ENCODE data around the gene PHEX. TPM values are rescaled to one million over a fixed set of nuclear protein-coding genes. Genes with fewer than 3 reads are reported as not detected.
A peak's percentile ranks its signal among the peaks of the same experiment; 100 is the strongest.

The PHEX gene
- total and polyA plus RNA-seq, 7 donors: 0.16 to 0.83 (median 0.71) TPM; not detected in 2

- H3K36me3 ChIP-seq: peaks cover 0 to 16% (median 1%) of the 10 kb centered on the region in 4 donors
- intact Hi-C loops (cut with DNase I): no loop called here
- no peak overlapping the region for H3K4me3 ChIP-seq
Measured at GRCh38 chrX:21991504-21991903, 40.6 kb upstream of the PHEX start.

GRCh38 chrX:21993265-21993664, 38.9 kb upstream of the PHEX start:
- DNase-seq: peak; percentile 72
- H3K27ac ChIP-seq: peak overlapping the region in 1 of 4 donors; percentile 27
- TF ChIP-seq POLR2AphosphoS5 (IDR thresholded peaks at IDR 0.05) (no peak), EP300 (IDR thresholded peaks at IDR 0.05) (no peak), POLR2A (IDR thresholded peaks at IDR 0.05) (no peak)
- TF ChIP-seq, protein P1, sequence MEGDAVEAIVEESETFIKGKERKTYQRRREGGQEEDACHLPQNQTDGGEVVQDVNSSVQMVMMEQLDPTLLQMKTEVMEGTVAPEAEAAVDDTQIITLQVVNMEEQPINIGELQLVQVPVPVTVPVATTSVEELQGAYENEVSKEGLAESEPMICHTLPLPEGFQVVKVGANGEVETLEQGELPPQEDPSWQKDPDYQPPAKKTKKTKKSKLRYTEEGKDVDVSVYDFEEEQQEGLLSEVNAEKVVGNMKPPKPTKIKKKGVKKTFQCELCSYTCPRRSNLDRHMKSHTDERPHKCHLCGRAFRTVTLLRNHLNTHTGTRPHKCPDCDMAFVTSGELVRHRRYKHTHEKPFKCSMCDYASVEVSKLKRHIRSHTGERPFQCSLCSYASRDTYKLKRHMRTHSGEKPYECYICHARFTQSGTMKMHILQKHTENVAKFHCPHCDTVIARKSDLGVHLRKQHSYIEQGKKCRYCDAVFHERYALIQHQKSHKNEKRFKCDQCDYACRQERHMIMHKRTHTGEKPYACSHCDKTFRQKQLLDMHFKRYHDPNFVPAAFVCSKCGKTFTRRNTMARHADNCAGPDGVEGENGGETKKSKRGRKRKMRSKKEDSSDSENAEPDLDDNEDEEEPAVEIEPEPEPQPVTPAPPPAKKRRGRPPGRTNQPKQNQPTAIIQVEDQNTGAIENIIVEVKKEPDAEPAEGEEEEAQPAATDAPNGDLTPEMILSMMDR (IDR thresholded peaks at IDR 0.05): no peak
- H3K4me1 ChIP-seq: no peaks in the 10 kb centered on the region
- H3K36me3 ChIP-seq: peaks cover 0 to 16% (median 0%) of the 10 kb centered on the region in 4 donors
- intact Hi-C loops (cut with DNase I): no loop called here
- H3K9me3 ChIP-seq: no peaks in the 10 kb centered on the region
- H3K4me3 ChIP-seq: no peak overlapping the region
- no peaks in the 10 kb centered on the region for H3K27me3 ChIP-seq
- WGBS, 2 donors: 63 to 90% methylated on average over 8 of the region's 8 CpGs

More at GRCh38 chrX:21991504-21991903, 40.6 kb upstream of the PHEX start:
- TF ChIP-seq EP300 (IDR thresholded peaks at IDR 0.05) (no peak), POLR2AphosphoS5 (IDR thresholded peaks at IDR 0.05) (no peak), POLR2A (IDR thresholded peaks at IDR 0.05) (no peak)
- TF ChIP-seq, protein P1 (IDR thresholded peaks at IDR 0.05): no peak
- H3K27me3 ChIP-seq: no peaks in the 10 kb centered on the region
- H3K27ac ChIP-seq: no peak overlapping the region
- no peaks in the 10 kb centered on the region for H3K4me1 ChIP-seq
- DNase-seq: no peak
- WGBS, 2 donors: 83 to 93% methylated on average over 3 of the region's 3 CpGs
- no peaks in the 10 kb centered on the region for H3K9me3 ChIP-seq

- Histone ChIP-seq H3K27me3 (no peaks in the 10 kb centered on the region), H3K4me1 (no peaks in the 10 kb centered on the region), H3K4me3 (no peak overlapping the region), H3K36me3 (peaks cover 0 to 16% (median 0%) of the 10 kb centered on the region in 4 donors), H3K27ac (no peak overlapping the region), H3K9me3 (no peaks in the 10 kb centered on the region)
- WGBS, 2 donors: 80 to 92% methylated on average over 10 of the region's 10 CpGs
- DNase-seq: no peak
- TF ChIP-seq EP300 (IDR thresholded peaks at IDR 0.05): peak in 1 of 4 donors; percentile 24
- no peak for TF ChIP-seq POLR2AphosphoS5 (IDR thresholded peaks at IDR 0.05)
- intact Hi-C loops (cut with DNase I): no loop called here
Measured at GRCh38 chrX:21996872-21997455, 35.2 kb upstream of the PHEX start.

- DNase-seq: no peak
- Histone ChIP-seq H3K4me1 (no peaks in the 10 kb centered on the region), H3K9me3 (no peaks in the 10 kb centered on the region), H3K36me3 (peaks cover 0 to 7% (median 0%) of the 10 kb centered on the region in 4 donors), H3K27me3 (no peaks in the 10 kb centered on the region), H3K27ac (no peak overlapping the region), H3K4me3 (no peak overlapping the region)
- 63 to 67% methylated on average over 4 of the region's 4 CpGs for WGBS, 2 donors
- TF ChIP-seq, protein P1 (IDR thresholded peaks at IDR 0.05): no peak
- TF ChIP-seq POLR2AphosphoS5 (IDR thresholded peaks at IDR 0.05): no peak
- intact Hi-C loops (cut with DNase I): no loop called here
Measured at GRCh38 chrX:21998037-21998436, 34.1 kb upstream of the PHEX start.

DNA sequence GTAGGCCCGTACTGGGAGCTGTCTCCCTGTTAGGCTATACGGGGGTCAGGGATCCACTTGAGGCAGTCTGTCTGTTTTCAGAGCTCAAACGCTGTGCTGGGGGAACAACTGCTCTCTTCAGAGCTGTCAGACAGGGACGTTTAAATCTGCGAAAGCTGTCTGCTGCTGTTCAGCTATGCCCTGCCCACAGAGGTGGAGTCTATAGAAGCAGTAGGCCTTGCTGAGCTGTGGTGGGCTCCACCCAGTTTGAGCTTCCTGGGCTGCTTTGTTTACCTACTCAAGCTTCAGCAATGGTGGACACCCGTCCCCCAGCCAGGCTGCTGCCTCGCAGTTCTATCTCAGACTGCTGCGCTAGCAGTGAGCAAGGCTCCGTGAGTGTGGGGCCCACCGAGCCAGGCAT, 27.3 kb upstream of the PHEX start:
- 87 to 91% methylated on average over 10 of the region's 10 CpGs for WGBS, 2 donors
- H3K4me3 ChIP-seq: no peak overlapping the region
- no peak for DNase-seq
- no peaks in the 10 kb centered on the region for H3K4me1 ChIP-seq
- intact Hi-C loops (cut with DNase I): no loop called here
- H3K27ac ChIP-seq: no peak overlapping the region
- H3K27me3 ChIP-seq: peaks cover 0 to 3% (median 0%) of the 10 kb centered on the region in 3 donors
- no peaks in the 10 kb centered on the region for H3K36me3 ChIP-seq
- H3K9me3 ChIP-seq: no peaks in the 10 kb centered on the region
- no peak for TF ChIP-seq POLR2A (IDR thresholded peaks at IDR 0.05)
- TF ChIP-seq POLR2AphosphoS5 (IDR thresholded peaks at IDR 0.05): no peak
- TF ChIP-seq, protein P1 (IDR thresholded peaks at IDR 0.05): no peak
- no peak for TF ChIP-seq EP300 (IDR thresholded peaks at IDR 0.05)

All from sigmoid colon (tissue), 7 donors.